ENCODE results near the gene TMTC2. TPM values are rescaled to one million over a fixed set of nuclear protein-coding genes. Genes with fewer than 3 reads are reported as not detected.

The TMTC2 gene
- total RNA-seq, 6 experiments from 2014 or later = 0.75 to 3.2 (median 1.1) TPM

DNA sequence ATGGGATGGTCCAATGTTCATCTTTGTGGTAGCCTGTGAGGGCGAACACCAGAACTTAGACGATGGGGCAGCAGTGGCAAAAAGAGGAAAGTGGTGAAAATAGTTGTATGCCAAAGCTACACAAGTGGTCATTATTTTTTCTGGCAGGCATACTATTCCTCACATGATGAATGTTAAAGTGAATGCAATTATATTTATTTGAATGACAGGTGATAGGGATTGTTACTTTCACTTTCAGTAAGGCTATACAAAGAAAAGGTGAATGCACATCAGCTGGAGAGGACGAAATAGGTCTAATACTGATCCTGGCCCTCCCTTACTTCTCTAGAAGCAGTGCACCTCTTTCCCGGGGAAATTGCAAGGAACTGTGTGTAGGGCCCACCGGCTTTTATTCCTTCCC, 470.1 kb downstream of the TMTC2 start:
- Mint-ChIP-seq H3K4me3 (no peak overlapping the region), H3K36me3 (ENCODE audit: low read depth) (no peaks in the 10 kb centered on the region)

DNA sequence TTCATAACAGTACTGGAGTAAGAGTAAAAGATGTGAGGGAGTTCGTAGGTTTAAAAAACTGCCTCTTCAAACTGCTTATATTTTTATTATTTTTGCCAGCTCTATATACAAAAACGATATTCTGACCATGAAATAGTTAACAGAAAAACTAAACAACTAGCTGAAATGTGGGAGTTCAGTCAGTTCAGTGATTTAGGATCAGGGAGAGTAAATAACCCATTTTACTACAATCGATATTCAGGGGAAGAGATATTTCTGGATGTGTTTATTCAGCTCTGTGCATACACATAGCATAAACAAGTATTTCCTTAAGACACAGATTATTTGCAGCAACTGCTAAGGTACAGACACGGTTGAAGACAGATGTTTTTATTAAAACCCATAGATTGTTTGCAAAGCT, 470.9 kb downstream of the TMTC2 start:
- no peak for DNase-seq
- Mint-ChIP-seq H3K9me3 (peaks cover 60% of the 10 kb centered on the region), H3K4me3 (no peak overlapping the region), H3K4me1 (ENCODE audit: low read depth) (no peaks in the 10 kb centered on the region), H3K36me3 (ENCODE audit: low read depth) (no peaks in the 10 kb centered on the region), H3K27me3 (ENCODE audit: insufficient read depth) (no peaks in the 10 kb centered on the region), H3K27ac (no peak overlapping the region)
- TF ChIP-seq, protein P1, sequence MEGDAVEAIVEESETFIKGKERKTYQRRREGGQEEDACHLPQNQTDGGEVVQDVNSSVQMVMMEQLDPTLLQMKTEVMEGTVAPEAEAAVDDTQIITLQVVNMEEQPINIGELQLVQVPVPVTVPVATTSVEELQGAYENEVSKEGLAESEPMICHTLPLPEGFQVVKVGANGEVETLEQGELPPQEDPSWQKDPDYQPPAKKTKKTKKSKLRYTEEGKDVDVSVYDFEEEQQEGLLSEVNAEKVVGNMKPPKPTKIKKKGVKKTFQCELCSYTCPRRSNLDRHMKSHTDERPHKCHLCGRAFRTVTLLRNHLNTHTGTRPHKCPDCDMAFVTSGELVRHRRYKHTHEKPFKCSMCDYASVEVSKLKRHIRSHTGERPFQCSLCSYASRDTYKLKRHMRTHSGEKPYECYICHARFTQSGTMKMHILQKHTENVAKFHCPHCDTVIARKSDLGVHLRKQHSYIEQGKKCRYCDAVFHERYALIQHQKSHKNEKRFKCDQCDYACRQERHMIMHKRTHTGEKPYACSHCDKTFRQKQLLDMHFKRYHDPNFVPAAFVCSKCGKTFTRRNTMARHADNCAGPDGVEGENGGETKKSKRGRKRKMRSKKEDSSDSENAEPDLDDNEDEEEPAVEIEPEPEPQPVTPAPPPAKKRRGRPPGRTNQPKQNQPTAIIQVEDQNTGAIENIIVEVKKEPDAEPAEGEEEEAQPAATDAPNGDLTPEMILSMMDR (IDR thresholded peaks at IDR 0.05) = no peak

More for the DNA sequence above, 470.1 kb downstream of the TMTC2 start:
- H3K9me3 Mint-ChIP-seq = peaks cover 59% of the 10 kb centered on the region
- no peaks in the 10 kb centered on the region for H3K4me1 Mint-ChIP-seq (ENCODE audit: low read depth)
- TF ChIP-seq, protein P1 (IDR thresholded peaks at IDR 0.05) = no peak
- H3K27me3 Mint-ChIP-seq (ENCODE audit: insufficient read depth) = no peaks in the 10 kb centered on the region
- H3K27ac Mint-ChIP-seq = no peak overlapping the region
- no peak for DNase-seq

DNA sequence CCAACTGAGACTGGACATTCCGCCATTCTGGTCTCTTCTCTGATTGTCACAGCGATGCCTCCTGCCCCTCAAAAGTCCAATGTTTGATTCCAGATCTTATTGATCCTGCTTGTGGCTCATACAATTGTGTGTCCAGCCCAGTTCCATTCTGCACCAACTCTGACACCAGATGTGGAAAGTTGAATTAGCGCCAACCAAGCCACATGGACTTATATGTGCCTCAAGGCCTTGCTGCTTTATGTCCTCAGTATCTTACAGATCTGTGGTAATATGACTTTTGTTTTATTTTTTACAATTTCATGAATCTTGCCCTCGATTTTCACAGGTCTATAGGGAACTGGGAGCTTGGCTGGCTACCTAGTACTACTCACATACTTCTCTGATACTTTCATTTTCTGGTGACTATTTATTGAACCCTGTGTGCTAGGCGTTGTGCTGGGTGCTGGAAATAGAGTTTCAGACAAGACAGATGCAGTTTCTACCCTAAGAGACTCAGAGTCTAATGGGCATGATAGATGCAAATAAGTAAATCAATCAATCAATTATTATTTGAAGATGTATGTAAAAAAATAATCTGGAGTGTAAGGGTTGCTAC, 472.0 kb downstream of the TMTC2 start:
- Mint-ChIP-seq H3K27me3 (ENCODE audit: insufficient read depth) (no peaks in the 10 kb centered on the region), H3K27ac (no peak overlapping the region), H3K9me3 (peaks cover 57% of the 10 kb centered on the region), H3K4me3 (no peak overlapping the region), H3K4me1 (ENCODE audit: low read depth) (no peaks in the 10 kb centered on the region), H3K36me3 (ENCODE audit: low read depth) (no peaks in the 10 kb centered on the region)
- no peak for DNase-seq
- TF ChIP-seq, protein P1 (IDR thresholded peaks at IDR 0.05) = no peak

DNA sequence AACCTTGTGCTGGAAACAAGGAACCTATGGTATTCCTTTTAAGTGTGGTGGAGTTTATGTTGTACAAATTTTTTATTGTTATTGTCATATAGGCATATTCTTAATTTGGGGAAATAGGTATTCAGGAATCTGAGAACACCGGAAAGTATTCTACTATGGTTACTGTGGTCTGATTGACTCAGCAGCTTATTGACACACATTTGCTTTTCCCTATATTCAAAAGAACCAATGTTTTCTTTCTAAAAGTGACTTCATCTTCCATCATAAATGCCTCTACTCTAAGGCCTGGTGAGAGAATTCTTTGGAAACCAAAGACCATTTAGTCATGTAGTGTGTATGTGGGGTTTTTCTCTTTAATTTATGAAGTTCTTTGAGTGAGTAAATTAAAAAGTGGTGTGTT, 474.8 kb downstream of the TMTC2 start:
- peaks cover 51% of the 10 kb centered on the region for H3K9me3 Mint-ChIP-seq
- H3K27ac Mint-ChIP-seq = no peak overlapping the region
- H3K4me1 Mint-ChIP-seq (ENCODE audit: low read depth) = no peaks in the 10 kb centered on the region
- no peak for DNase-seq
- no peak overlapping the region for H3K4me3 Mint-ChIP-seq
- H3K36me3 Mint-ChIP-seq (ENCODE audit: low read depth) = no peaks in the 10 kb centered on the region
- TF ChIP-seq, protein P1 (IDR thresholded peaks at IDR 0.05) = no peak
- no peaks in the 10 kb centered on the region for H3K27me3 Mint-ChIP-seq (ENCODE audit: insufficient read depth)

DNA sequence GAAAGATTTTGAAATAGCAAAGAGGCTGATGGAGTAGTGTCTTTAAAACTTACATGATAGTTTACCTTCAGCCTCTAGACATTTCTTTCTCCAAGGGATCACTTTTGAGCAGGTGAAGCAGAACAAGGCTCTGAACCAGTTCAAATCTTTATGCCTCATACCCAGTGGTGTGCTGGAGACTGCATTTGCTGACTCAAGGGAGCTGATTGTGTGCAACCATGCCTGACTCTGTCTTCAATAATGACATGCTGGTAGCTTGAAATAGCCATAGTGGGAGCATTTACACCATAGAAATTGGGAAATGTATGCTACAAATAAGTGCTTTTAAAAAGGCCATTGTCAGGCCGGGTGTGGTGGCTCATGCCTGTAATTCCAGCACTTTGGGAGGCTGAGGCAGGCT, 482.0 kb downstream of the TMTC2 start:
- H3K4me1 Mint-ChIP-seq (ENCODE audit: low read depth) = no peaks in the 10 kb centered on the region
- no peak for DNase-seq
- H3K27ac Mint-ChIP-seq = no peak overlapping the region
- H3K27me3 Mint-ChIP-seq (ENCODE audit: insufficient read depth) = no peaks in the 10 kb centered on the region
- TF ChIP-seq, protein P1 (IDR thresholded peaks at IDR 0.05) = no peak
- no peak overlapping the region for H3K4me3 Mint-ChIP-seq
- no peaks in the 10 kb centered on the region for H3K36me3 Mint-ChIP-seq (ENCODE audit: low read depth)
- peaks cover 54% of the 10 kb centered on the region for H3K9me3 Mint-ChIP-seq

DNA sequence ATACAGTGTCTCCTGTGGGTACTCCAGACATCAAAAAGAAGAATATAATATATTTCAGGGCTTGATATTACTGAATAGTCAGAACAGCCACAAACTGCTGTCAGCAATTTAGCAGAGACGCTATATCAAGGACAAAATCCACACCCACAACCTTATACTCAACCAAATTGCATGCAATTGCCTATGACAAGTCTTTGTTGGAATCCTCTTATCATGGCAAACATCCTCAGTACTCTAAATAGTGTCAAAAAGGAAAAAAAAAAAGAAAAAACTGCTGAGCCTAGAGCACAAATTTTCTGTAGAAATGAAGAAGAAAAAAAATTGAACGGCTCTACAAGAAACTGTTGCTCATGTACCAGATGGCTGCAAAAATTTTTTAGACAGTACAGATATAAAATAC, 485.7 kb downstream of the TMTC2 start:
- Mint-ChIP-seq H3K9me3 (peaks cover 47% of the 10 kb centered on the region), H3K27ac (no peak overlapping the region), H3K27me3 (ENCODE audit: insufficient read depth) (no peaks in the 10 kb centered on the region), H3K4me3 (no peak overlapping the region), H3K4me1 (ENCODE audit: low read depth) (no peaks in the 10 kb centered on the region), H3K36me3 (ENCODE audit: low read depth) (no peaks in the 10 kb centered on the region)
- TF ChIP-seq, protein P1 (IDR thresholded peaks at IDR 0.05) = no peak
- no peak for DNase-seq
